HCT116 (cell line): ENCODE data around the gene CTXND1.

Experiments used
- ATF3 ChIP-seq: IDR thresholded peaks from 2 replicates; pipeline ENCODE4 v1.6.1; 2012
- CTCF ChIP-seq, 3 experiments: fragments of 200-600 bp in 1 of 3; sonication (generic) in 1 of 3; IDR thresholded peaks in 2 of 3; conservative IDR thresholded peaks in 1 of 3; 2 replicates each; pipeline ENCODE4 v1.5.1; 2012 to 2017; ENCODE audit warnings: low read depth in 2 of 3, low read length in 2 of 3, antibody characterized with exemption in 1 of 3, borderline replicate concordance in 1 of 3, control low read depth in 1 of 3, mild to moderate bottlenecking in 1 of 3, mixed read lengths in 1 of 3, mixed run types in 1 of 3, moderate library complexity in 1 of 3; ENCODE audit not compliant: insufficient read depth in 1 of 3
- EZH2 ChIP-seq: fragments of 200-600 bp; sonication (generic); IDR thresholded peaks from 2 replicates; pipeline ENCODE4 v1.6.1; 2017; ENCODE audit warnings: antibody characterized with exemption, mixed run types
- POLR2A ChIP-seq: IDR thresholded peaks from 2 replicates; pipeline ENCODE4 v1.7.0; 2011; ENCODE audit warnings: borderline replicate concordance; ENCODE audit not compliant: insufficient read depth, insufficient read length; ENCODE audit errors: extremely low read depth
- POLR2AphosphoS5 ChIP-seq: IDR thresholded peaks from 2 replicates; pipeline ENCODE4 v1.6.1; 2011; ENCODE audit warnings: mild to moderate bottlenecking, low read depth, low read length, moderate library complexity
- SIN3A ChIP-seq: IDR thresholded peaks from 2 replicates; pipeline ENCODE4 v1.6.1; 2012; ENCODE audit warnings: low read depth
- YY1 ChIP-seq: IDR thresholded peaks from 2 replicates; pipeline ENCODE4 v1.6.1; 2011; ENCODE audit warnings: low read length, low read depth, moderate library complexity, mild to moderate bottlenecking; ENCODE audit not compliant: insufficient replicate concordance; ENCODE audit errors: extremely low read depth

GRCh38 chr15:80285379-80285778 lies 33.4 kb upstream of the CTXND1 start:
- TF ChIP-seq SIN3A (no peak), CTCF (IDR thresholded peaks at IDR 0.05 in 2 of 3, conservative IDR thresholded peaks at IDR 0.05 in 1 of 3; ENCODE audit: borderline replicate concordance in 1 of 3, insufficient read depth in 1 of 3, low read depth in 2 of 3, low read length in 2 of 3) (no peak), POLR2A (no peak), YY1 (no peak), EZH2 (no peak), POLR2AphosphoS5 (no peak), ATF3 (no peak)
